NB4 (cell line): ENCODE results near the gene DRICH1.

Source experiments
- CTCF ChIP-seq: IDR thresholded peaks from one replicate; pipeline ENCODE4 v1.5.1; 2012; ENCODE audit warnings: low read depth, low read length
- MYC ChIP-seq: IDR thresholded peaks from 2 replicates; pipeline ENCODE4 v1.6.1; 2011; ENCODE audit warnings: low read depth, low read length
- POLR2A ChIP-seq: IDR thresholded peaks from 2 replicates; pipeline ENCODE4 v1.6.1; 2011; ENCODE audit warnings: mild to moderate bottlenecking; ENCODE audit not compliant: insufficient read length; ENCODE audit errors: extremely low read depth

GRCh38 chr22:23581260-23581650 lies 50.9 kb downstream of the DRICH1 start:
- no peak for TF ChIP-seq POLR2A
- TF ChIP-seq CTCF, result no peak
- TF ChIP-seq MYC, result no peak
